HG02852 (cell line): ENCODE measurements around the gene TMEM141.
A peak's percentile ranks its signal among the peaks of the same experiment; 100 is the strongest.

Experiments used
- ATAC-seq: cut with Tn5 transposase; IDR thresholded peaks from one replicate; pipeline ENCODE4 v1.9.1; 2021; ENCODE audit warnings: mild to moderate bottlenecking, moderate library complexity; ENCODE audit not compliant: unreplicated experiment

Gene TMEM141

GRCh38 chr9:136808075-136808805 lies 17.1 kb downstream of the TMEM141 start:
- peak; percentile 36 for ATAC-seq

- no peak for ATAC-seq
These were observed 17.6 kb downstream of the TMEM141 start for GRCh38 chr9:136808806-136809158.

- ATAC-seq = no peak
These were observed 23.7 kb downstream of the TMEM141 start for GRCh38 chr9:136814725-136815421.

- ATAC-seq = no peak
These were observed 24.3 kb downstream of the TMEM141 start for GRCh38 chr9:136815422-136815782.

- ATAC-seq = no peak
These were observed 30.1 kb downstream of the TMEM141 start for GRCh38 chr9:136820971-136821825.

- ATAC-seq = no peak
These were observed 30.8 kb downstream of the TMEM141 start for GRCh38 chr9:136821826-136822544.

GRCh38 chr9:136823136-136824046 lies 32.2 kb downstream of the TMEM141 start:
- no peak for ATAC-seq

GRCh38 chr9:136824496-136825225 lies 33.5 kb downstream of the TMEM141 start:
- no peak for ATAC-seq

GRCh38 chr9:136825295-136826187 lies 34.4 kb downstream of the TMEM141 start:
- no peak for ATAC-seq

- no peak for ATAC-seq
These were observed 35.0 kb downstream of the TMEM141 start for GRCh38 chr9:136826188-136826541.

- ATAC-seq = no peak
These were observed 35.8 kb downstream of the TMEM141 start for GRCh38 chr9:136826703-136827582.

- ATAC-seq = no peak
These were observed 36.8 kb downstream of the TMEM141 start for GRCh38 chr9:136827794-136828473.

- no peak for ATAC-seq
These were observed 37.5 kb downstream of the TMEM141 start for GRCh38 chr9:136828474-136829140.

GRCh38 chr9:136829412-136829811 lies 38.3 kb downstream of the TMEM141 start:
- no peak for ATAC-seq

GRCh38 chr9:136829981-136830885 lies 39.1 kb downstream of the TMEM141 start:
- no peak for ATAC-seq
